KOPT-K1 (cell line): ENCODE measurements around the gene ADAMTS4.

ENCODE experiments used
- H3K27ac ChIP-seq: fragments of 200-600 bp; sonication (generic); 2 replicates; pipeline ENCODE4 v1.5.1; 2016; ENCODE audit warnings: antibody characterized with exemption, mild to moderate bottlenecking, low read depth, low read length; ENCODE audit not compliant: poor library complexity, severe bottlenecking
- H3K36me3 ChIP-seq: fragments of 200-600 bp; sonication (generic); 2 replicates; pipeline ENCODE4 v1.5.1; 2017; ENCODE audit warnings: antibody characterized with exemption, mild to moderate bottlenecking, low read length, moderate library complexity; ENCODE audit not compliant: insufficient read depth
- H3K9me3 ChIP-seq: fragments of 200-600 bp; sonication (generic); 2 replicates; pipeline ENCODE4 v1.5.1; 2017; ENCODE audit warnings: antibody characterized with exemption, low read length, mild to moderate bottlenecking; ENCODE audit not compliant: insufficient read depth, poor library complexity, severe bottlenecking

ADAMTS4 gene

GRCh38 chr1:161162052-161162451 lies 36.8 kb downstream of the ADAMTS4 start:
- Histone ChIP-seq H3K36me3 (peaks cover 64% of the 10 kb centered on the region), H3K27ac (no peak overlapping the region), H3K9me3 (no peaks in the 10 kb centered on the region)

- no peak overlapping the region for H3K27ac ChIP-seq
- H3K9me3 ChIP-seq = no peaks in the 10 kb centered on the region
- H3K36me3 ChIP-seq = peaks cover 68% of the 10 kb centered on the region
These were observed 37.2 kb downstream of the ADAMTS4 start for GRCh38 chr1:161161652-161162051.

GRCh38 chr1:161160671-161161145 lies 38.1 kb downstream of the ADAMTS4 start:
- peaks cover 68% of the 10 kb centered on the region for H3K36me3 ChIP-seq
- no peak overlapping the region for H3K27ac ChIP-seq

GRCh38 chr1:161159913-161160243 lies 39.0 kb downstream of the ADAMTS4 start:
- Histone ChIP-seq H3K9me3 (no peaks in the 10 kb centered on the region), H3K27ac (peak overlapping the region; percentile 83), H3K36me3 (peaks cover 65% of the 10 kb centered on the region)

More at GRCh38 chr1:161160671-161161145, 38.1 kb downstream of the ADAMTS4 start:
- no peaks in the 10 kb centered on the region for H3K9me3 ChIP-seq

- Histone ChIP-seq H3K27ac (peak within 1 kb of the TSS; percentile 83), H3K9me3 (no peaks in the 10 kb centered on the region), H3K36me3 (peaks cover 59% of the 10 kb centered on the region)
These were observed 39.6 kb downstream of the ADAMTS4 start, which contains the start of gene USP21 for GRCh38 chr1:161159087-161159912. Gene USP21, plus strand, starts transcription at chr1:161159500. Its CDS starts 1,141 bp downstream, at chr1:161160641.

GRCh38 chr1:161158316-161159010 lies 40.4 kb downstream of the ADAMTS4 start:
- peaks cover 51% of the 10 kb centered on the region for H3K36me3 ChIP-seq
- peak overlapping the region; percentile 83 for H3K27ac ChIP-seq
- no peaks in the 10 kb centered on the region for H3K9me3 ChIP-seq

- Histone ChIP-seq H3K27ac (no peak overlapping the region), H3K9me3 (no peaks in the 10 kb centered on the region), H3K36me3 (peaks cover 45% of the 10 kb centered on the region)
These were observed 41.0 kb downstream of the ADAMTS4 start for GRCh38 chr1:161157867-161158266.

GRCh38 chr1:161153682-161154337 lies 45.0 kb downstream of the ADAMTS4 start, which contains the start of gene UFC1:
Gene UFC1, plus strand, starts transcription at chr1:161153978. Its CDS starts 20 bp downstream, at chr1:161153998.
- H3K27ac ChIP-seq = peak within 1 kb of the TSS; percentile 85
- H3K36me3 ChIP-seq = peaks cover 21% of the 10 kb centered on the region
- no peaks in the 10 kb centered on the region for H3K9me3 ChIP-seq

- H3K27ac ChIP-seq = peak overlapping the region; percentile 85
- no peaks in the 10 kb centered on the region for H3K9me3 ChIP-seq
- H3K36me3 ChIP-seq = peaks cover 15% of the 10 kb centered on the region
These were observed 45.7 kb downstream of the ADAMTS4 start for GRCh38 chr1:161153176-161153575.

- Histone ChIP-seq H3K9me3 (no peaks in the 10 kb centered on the region), H3K27ac (no peak overlapping the region), H3K36me3 (no peaks in the 10 kb centered on the region)
These were observed 53.0 kb downstream of the ADAMTS4 start for GRCh38 chr1:161145832-161146231.

- no peaks in the 10 kb centered on the region for H3K9me3 ChIP-seq
- H3K36me3 ChIP-seq = peaks cover 8% of the 10 kb centered on the region; the same call in 1 of the 2 replicates
- H3K27ac ChIP-seq = no peak overlapping the region
These were observed 58.0 kb downstream of the ADAMTS4 start for GRCh38 chr1:161140755-161141400.

- Histone ChIP-seq H3K27ac (no peak overlapping the region), H3K36me3 (peaks cover 8% of the 10 kb centered on the region; the same call in 1 of the 2 replicates), H3K9me3 (no peaks in the 10 kb centered on the region)
These were observed 59.1 kb downstream of the ADAMTS4 start for GRCh38 chr1:161139766-161140165.

- no peaks in the 10 kb centered on the region for H3K9me3 ChIP-seq
- peaks cover 8% of the 10 kb centered on the region; the same call in 1 of the 2 replicates for H3K36me3 ChIP-seq
- H3K27ac ChIP-seq = no peak overlapping the region
These were observed 60.4 kb downstream of the ADAMTS4 start for GRCh38 chr1:161138431-161138830.

- H3K9me3 ChIP-seq = no peaks in the 10 kb centered on the region
- peaks cover 8% of the 10 kb centered on the region; the same call in 1 of the 2 replicates for H3K36me3 ChIP-seq
- H3K27ac ChIP-seq = no peak overlapping the region
These were observed 61.0 kb downstream of the ADAMTS4 start for GRCh38 chr1:161137881-161138280.
